ENCODE measurements around the gene FAAP20.
A peak's percentile ranks its signal among the peaks of the same experiment; 100 is the strongest.

The FAAP20 gene

GRCh38 chr1:2210084-2210653, 15.6 kb upstream of the FAAP20 start:
- DNase-seq = no peak

- DNase-seq = no peak
Measured at GRCh38 chr1:2209400-2210083, 15.0 kb upstream of the FAAP20 start.

DNA sequence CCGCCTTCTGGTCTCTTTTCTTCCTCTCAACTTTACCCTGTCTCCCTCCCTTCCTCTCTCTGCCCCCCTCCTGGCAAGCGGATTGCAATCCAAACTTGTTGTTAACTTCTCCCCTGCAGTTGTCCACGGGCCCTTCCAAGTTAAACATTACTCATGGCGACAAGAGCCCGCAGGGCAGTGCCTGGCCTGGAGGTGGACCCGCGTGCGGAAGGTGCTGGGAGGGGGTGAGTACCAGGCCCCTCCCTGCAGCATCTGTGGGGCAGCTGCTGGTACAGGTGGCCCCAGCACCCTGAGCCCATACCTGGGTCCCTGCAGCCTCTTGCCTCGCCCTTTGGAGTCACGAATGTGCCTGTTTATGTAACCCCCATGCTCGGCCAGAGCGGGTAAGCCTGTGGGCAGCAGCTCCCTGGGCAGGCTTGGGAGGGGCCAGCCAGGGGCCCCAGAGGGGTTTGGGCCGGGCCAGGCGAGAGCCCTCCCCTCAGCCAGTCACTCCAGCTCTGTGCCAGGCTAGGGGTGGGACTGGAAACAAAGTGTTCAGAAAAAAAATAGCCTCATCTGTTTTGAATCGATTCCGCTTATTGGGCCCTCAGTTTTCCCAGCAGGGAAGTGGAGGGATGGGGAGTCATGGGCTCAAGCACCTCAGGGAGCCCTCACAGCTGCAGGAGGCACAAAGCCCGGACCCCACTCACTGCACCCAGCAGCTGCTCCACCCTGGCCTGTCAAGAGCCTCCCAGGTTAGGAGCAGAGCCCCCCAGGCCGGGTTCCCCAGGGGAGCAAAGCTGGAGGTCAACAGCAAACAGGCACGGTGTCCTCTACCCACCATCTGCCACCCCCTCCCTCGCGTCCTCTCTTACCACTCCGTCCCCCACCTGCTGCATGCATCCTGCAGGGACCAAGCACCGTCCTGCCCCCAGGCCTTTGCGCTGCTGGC, 14.0 kb upstream of the FAAP20 start:
- DNase-seq = no peak

DNA sequence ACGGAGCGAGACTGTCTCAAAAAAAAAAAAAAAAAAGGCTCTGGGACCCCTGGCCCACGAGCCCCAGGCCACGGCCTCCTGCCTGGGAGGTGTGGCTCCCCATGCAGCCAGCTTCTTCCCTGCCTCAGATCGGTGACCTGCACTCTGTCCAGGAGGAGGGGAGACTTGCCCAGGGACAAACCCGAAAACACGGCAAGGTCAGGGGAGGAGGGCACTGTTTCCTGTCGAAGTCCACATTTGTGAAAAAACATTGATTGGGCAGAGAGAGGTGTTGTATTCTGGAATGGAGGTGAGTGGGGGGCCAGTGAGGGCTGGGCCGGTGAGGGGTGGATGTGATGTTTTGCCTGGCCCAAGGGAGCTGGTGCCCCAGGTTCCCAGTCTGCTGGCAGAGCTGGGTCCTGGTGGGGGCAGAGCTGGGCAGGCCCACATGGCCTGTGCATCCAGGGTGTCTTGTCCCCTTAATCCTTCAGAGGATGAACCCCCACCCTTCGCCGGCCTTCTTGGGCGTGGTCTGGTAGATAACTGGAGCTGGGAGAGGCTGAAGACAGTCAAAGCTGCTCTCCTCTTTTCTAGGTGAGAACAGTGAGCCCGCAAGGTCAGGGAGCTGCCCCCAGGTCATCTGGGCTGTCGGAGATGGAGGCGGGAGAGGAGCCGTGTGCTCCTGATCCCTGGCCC, 12.4 kb upstream of the FAAP20 start:
- no peak for DNase-seq

GRCh38 chr1:2205191-2205952, 10.8 kb upstream of the FAAP20 start:
- DNase-seq = peak; percentile 92

DNA sequence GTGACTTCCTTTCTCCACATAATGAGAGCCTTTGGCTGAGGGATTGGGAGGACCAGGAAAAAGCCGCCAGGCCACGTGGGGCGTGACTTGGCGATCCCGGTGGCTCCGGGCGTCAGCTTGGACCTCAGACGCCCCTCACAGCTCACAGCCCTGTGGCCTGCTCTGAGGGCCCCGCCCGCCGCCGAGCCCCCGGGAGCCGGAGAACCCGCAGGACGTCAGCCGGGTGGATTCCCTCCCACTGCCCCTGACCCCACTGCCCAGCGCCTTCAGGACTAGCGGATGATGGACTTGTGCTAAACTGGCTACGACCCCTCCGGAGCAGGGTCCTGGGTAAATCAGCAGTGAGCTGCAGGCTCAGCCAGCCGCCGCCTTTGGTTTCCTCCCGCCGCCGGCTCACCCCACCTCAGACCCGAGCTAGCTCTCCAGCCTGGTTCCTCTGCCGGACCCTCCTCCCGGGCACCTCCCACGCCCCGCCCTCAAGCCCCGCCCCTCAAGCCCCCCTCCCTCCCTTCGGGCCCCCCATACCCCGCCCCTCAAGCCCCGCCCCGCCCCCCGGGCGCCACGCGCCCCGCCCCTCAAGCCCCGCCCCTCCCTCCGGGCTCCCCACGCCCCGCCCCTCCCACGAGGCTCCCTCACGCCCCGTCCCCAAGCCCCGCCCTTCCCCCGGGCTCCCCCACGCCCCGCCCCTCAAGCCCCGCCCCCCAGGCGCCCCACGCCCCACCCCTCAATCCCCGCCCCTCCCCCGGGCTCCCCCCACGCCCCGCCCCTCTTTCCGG, 10.0 kb upstream of the FAAP20 start:
- DNase-seq = no peak

DNA sequence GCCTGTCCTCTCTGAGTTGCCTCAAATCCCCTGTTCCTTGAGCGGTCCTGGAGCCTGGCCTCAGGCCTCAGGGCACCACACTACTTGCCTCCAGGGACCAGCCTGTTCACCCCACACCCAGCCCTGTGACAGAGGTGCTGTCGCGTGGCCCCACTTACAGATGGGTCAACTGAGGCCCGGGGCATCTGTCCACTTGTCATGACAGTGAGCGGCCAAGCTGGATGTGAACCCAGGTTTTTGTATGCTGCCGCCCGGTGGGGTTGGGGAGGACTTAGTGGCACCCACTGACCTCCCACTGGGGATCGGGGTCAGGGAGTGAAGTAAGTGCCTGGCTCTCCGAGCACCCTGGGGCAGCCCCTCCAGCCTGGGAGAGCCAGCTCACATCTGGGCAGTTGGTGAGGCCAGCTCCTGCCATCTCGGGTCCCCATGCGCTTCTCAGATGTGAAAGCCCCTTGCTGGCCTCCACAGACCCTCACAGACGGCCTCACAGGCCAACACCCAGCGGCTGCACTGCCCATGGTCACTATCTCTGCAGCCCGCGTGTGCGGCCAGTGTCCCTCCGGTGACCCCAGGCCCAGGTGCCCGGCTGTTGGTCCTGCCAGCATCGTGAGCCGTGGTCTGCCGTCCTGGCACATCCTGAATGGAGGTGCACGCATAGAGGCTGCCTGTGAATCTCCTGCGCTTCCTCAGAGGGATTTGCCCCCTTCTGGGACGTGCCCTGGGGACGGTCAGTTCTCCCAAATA, 9.3 kb upstream of the FAAP20 start:
- no peak for DNase-seq

DNA sequence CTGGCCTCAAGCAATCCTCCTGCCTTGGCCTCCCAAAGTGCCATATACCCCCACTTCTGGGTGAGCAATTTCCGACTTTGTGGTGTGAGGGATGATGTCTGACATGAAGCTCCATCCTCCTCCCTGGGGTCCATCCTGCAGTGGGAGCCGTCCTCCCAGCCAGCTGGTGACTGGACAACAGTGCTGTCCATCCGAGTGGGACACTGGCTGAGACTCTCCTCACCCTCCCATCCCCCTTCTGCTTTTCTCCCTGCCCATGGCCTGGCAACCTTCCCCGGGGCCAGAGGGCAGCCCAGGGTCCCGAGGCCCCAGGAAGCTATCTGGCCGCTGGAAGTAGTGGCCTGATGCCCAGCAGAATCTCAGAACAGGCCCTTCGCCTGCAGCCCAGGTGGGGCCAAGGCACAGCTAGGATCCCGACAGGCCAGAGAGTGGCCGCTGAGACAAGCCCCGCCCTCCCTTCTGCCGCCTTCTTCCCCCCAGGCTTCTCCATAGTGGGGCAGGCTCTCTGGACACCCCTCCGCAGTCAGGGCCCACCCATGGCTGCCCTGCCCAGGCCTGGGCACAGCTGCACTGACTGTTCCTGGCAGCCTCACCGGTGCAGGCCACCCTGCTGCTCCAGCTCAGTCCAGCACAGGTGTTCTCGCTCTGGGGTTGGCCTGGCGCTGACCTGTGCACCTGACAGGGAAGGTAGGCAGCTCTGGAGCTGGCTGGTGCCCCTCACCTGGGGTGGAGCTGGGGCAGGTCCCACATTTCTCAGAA, 8.4 kb upstream of the FAAP20 start:
- no peak for DNase-seq

DNA sequence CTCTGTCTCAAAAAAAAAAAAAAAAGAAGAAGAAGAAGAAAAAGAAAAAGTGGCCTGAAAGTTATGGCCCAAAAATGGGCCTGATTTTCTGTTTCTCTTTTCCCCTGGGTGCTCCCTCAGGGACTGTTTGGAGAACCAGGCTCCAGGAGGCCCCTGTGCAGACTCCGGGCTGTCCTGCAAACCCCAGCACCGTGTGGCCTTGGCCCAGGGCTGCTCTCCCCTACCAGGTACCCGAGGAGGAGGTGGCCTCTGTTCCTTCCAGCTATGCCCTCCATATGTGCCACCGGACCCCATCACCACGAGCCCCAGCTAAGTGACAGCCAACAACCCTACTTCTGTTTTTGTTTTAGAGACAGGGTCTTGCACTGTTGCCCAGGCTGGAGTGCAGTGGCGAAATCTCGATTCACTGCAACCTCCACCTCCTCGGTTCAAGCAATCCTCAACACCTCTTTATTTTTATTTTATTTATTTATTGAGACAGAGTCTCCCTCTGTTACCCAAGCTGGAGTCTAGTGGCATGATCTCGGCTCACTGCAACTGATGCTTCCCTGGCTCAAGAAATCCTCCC, 7.5 kb upstream of the FAAP20 start:
- DNase-seq = no peak

GRCh38 chr1:2201062-2201461, 6.5 kb upstream of the FAAP20 start:
- no peak for DNase-seq

DNA sequence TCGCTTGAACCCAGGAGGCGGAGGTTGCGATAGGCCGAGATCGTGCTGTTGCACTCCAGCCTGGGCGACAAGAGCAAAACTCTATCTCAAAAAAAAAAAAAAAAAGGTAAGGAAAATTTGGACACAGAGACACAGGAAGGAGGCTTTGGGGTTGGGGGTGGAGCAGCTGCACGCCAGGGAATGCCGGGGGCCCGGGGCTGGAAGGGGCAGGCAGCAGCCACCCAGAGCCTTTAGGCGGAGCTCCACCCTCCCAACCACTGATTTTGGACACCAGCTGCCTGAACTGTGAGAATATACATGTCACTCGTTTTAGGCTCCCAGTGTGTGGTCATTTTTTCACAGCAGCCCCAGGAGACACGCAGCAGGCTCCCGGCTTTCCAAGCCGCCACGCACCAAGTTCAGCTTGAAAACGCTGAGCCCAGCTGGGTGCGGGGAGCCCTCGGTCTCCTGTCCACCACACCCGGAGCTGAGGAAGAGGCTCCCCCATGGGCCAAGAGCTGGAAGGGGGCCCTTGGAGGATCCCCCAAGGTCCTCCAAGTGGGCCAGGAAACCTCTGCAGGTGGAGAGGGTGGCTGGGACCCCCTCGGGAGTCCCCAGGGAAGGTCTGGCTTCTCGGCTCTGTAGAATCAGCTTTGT, 5.9 kb upstream of the FAAP20 start:
- no peak for DNase-seq

- DNase-seq = peak; percentile 87
Measured at GRCh38 chr1:2199042-2199810, 4.7 kb upstream of the FAAP20 start.

DNA sequence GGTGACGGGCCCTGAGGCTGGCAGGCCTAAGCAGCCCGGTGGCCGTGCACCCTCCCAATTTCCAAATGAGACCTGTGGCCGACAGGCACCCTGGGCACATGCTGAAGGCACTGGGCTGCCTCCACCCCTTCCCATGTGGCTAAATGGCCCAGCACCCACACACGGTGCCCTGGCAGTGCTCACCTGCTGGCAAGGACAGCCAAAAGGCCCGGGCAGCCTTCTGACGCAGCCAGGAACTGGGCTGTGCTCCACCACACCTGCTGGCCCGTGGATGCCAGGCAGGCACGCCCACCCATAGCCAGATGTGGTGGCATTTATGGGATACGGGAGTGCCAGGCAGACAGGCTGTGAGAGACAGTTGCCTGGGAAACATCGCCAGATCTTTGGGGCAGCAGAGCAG, 4.0 kb upstream of the FAAP20 start:
- DNase-seq = no peak

DNA sequence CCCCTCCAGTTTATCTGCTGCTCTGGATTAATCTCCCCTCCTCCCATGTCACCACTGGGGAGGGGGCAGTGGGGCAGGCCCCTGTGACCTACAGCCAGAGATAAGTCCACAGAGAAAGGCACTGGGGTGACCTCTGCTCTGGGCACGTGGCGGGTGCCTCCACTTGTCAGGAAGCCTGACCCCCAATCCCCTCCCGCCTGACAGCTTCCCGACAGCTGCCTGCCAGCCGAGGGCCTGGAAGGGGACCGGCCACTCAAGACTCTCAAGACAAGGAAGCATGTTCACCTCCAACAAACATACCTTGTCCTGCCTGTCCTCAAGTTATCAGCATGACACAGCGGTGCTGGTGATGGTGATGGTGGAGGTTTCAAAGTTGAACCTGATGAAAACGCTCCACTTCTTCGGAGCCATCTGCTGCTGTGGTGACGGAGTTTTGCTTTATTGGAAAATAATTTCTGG, 3.2 kb upstream of the FAAP20 start:
- DNase-seq = no peak

DNA sequence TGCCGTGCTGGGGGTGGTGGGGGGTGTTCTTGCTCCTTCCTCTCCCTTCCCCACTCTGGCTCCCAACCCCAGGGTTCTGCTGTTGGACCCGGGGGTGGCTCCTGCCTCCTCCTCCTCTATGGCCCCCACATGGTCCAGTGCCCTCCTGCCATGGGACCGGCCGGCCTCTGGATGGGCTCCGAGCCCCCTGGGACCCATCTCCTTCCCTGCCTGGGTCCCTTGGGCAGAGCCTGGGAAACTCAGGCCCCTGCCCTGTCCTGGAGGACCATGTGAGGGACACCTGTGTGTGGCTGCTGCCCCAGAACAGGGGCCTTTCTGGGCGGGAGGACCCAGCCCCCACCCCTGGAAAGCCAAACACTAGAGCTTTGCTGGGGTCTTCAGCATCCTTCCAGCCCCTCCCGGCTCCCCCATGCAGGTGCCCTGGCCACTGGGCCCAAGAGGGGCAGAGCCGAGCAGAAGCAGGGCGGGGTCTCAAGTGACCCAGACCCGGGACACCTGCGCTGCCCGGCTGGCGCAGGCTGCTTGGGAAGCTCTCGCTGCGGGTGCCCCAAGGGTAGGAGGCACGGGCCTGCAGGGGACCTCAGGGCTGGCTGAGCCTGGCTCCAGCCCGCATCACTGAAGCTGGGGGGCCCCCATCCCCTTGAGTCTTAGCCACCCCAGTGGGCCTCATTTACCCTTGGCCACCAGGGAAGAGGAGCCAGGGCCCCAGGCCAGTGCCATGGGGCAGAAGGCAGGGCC, 2.5 kb upstream of the FAAP20 start:
- DNase-seq = no peak

GRCh38 chr1:2195785-2196184, 1.2 kb upstream of the FAAP20 start:
- no peak for DNase-seq

- peak; percentile 88 for DNase-seq
Measured at GRCh38 chr1:2194898-2195673, 514 bp upstream of the FAAP20 start.

All from stimulated activated CD4-positive, alpha-beta T cell treated with anti-CD3 and anti-CD28 coated beads, Interleukin-1b, Interleukin-23, amount 100 ng/mL, for 48 hours (primary cell).